NCI-H128 (cell line): Measurements from ENCODE around the gene SLC19A1.

Source experiments
- DNase-seq: peaks from one replicate; lab custom pipeline; 2025; ENCODE audit not compliant: unreplicated experiment; lab: John Stamatoyannopoulos, UW

Gene SLC19A1

DNA sequence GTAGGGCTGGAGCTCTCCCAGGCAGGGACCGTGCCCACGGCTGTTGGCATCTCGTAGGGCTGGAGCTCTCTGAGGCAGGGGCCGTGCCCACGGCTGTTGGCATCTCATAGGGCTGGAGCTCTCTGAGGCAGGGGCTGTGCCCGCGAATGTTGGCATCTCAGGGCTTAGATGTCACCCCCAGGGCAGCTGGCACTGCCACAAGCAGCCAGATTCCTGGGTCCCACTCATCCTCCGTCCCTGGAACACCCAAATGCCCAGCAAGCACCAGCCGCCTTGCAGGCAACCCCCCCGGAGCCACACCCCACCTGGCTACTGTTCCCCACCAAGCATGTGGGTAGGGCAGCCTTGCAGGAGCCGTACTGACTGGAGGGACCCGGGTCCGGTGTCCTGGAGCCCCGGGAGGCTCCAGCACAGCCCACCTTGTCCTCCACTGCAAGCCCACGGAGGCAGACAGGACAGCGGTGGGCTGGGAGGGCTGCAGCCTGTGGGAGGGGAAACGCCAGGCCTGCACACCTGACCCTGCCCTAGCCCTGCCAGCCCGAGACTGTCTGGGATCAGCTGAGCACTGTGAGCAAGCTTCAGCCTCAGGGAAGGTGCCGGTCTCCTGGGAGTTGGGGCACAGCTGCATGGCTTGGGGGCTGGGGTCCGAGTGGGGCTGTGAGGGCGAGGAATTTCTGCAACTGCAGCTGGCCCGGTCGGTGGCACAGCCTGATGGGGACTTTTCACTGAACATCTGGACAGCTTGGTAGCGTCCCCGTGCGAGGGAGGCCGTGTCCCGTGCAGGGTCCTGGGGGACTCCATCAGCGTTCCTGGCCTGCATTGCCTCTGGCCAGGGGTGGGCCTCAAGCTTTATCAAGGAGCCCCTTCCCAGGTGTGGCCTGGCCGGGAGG, 83.7 kb downstream of the SLC19A1 start:
- DNase-seq, result no peak

DNA sequence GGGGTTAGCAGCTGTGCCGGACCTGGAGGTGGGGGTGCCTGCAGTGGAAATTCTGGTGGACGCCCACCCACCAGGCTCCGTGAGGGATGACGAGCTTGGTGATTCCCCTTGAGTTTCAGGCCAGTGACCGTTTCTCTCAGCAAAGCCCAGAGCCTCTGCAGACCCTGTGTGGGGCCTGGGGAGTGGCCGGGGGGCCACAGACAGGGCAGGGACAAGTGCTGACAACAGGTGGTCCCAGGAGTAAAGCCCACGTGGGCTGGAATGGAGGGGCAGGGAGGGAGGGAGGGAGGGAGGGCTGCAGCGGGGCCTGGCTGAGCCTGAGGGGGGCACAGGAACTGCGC, 84.4 kb downstream of the SLC19A1 start:
- DNase-seq, result no peak

DNA sequence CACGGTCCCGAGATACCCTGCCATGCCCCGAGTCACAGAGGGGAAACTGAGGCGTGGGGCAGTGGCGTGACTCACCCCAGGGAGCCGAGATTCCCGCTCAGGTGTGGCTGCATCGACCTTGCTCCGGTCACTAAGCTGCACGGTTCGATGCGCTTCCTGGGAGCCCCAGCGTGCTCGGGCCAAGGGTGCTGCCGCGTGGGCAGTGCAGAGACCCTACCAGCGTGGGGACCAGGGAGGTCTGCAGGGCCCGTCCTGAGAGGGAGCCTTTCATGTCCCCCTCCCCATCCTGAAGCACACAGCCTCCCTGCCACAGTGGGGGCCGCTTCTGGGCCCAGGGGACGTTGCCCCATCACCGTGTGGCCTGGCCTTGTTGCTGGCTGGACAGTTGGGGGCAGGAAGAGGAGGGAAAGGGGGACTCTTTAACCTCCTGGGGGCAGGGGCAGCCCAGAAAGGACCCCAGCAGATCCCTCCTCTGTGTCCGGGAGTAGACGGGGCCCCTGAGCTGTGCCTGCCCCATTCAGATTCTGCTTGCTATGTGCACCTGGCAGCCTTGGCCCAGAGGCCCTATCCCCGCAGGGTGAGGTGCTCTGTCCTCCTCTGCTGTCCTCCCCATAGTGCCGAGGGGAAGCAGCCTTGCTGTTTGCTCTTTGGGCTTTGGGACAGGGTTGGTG, 84.9 kb downstream of the SLC19A1 start:
- no peak for DNase-seq

DNA sequence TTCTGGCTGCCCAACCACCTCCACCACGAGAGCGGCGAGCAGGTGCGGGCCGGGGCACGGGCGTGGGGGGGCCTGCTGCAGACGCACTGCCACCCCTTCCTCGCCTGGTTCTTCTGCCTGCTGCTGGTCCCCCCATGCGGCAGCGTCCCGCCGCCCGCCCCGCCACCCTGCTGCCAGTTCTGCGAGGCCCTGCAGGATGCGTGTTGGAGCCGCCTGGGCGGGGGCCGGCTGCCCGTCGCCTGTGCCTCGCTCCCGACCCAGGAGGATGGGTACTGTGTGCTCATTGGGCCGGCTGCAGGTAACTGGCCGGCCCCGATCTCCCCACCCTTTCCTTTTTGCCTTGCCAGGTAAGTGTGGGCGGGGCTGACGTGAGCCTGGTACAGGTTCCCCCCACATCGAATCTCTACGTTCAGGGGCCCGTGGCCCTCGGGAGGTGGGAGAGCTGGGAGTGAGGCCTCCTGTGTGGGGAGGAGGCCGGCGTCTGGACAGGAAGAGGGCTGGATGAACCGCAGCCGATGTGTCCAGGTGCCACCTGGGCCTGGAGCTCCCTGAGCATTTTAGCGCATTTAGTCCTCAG, 85.6 kb downstream of the SLC19A1 start:
- DNase-seq, result no peak

DNA sequence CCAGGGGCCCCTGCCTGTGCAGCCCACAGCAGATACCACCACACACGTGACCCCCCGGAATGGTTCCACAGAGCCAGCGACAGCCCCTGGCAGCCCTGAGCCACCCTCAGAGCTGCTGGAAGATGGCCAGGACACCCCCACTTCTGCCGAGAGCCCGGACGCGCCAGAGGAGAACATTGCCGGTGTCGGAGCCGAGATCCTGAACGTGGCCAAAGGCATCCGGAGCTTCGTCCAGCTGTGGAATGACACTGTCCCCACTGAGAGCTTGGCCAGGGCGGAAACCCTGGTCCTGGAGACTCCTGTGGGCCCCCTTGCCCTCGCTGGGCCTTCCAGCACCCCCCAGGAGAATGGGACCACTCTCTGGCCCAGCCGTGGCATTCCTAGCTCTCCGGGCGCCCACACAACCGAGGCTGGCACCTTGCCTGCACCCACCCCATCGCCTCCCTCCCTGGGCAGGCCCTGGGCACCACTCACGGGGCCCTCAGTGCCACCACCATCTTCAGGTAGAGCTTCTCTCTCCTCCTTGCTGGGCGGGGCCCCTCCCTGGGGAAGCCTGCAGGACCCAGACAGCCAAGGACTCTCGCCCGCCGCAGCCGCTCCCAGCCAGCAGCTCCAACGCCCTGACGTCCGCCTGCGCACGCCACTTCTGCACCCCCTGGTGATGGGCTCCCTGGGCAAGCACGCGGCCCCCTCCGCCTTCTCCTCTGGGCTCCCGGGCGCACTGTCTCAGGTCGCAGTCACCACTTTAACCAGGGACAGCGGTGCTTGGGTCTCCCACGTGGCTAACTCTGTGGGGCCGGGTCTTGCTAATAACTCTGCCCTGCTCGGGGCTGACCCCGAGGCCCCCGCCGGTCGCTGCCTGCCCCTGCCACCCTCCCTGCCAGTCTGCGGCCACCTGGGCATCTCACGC, 86.3 kb downstream of the SLC19A1 start:
- no peak for DNase-seq

DNA sequence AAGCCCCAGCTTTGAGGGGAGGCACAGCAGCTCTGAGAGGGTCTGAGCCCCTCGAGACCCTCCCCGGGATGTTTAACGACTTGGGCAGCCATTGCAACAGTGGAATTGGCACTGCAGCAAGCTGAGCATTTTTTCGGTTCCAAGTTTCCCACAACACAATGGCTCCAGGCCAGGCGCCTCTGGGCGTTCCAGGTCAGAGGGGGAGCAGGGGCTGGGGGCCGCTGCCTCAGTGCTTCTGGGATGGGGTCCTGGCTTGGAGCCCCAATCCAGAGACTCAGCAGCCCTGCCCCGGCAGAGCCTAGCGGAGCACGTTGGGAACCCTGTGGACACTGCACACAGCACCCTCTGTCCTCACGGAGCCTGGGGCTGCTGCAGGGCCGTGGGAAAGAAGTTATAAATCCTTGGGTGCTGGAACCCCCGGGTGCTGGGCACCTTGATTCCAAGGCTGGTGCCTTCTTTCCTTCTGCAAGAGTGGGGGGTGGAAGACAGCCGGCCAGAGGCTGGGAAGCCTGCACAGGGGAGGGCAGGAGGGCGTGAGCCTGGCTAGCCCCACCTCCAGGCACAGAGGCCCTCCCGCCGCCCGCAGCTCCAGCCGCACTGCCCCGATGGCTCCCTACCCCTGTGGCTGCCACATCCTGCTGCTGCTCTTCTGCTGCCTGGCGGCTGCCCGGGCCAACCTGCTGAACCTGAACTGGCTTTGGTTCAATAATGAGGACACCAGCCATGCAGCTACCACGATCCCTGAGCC, 87.1 kb downstream of the SLC19A1 start:
- no peak for DNase-seq

DNA sequence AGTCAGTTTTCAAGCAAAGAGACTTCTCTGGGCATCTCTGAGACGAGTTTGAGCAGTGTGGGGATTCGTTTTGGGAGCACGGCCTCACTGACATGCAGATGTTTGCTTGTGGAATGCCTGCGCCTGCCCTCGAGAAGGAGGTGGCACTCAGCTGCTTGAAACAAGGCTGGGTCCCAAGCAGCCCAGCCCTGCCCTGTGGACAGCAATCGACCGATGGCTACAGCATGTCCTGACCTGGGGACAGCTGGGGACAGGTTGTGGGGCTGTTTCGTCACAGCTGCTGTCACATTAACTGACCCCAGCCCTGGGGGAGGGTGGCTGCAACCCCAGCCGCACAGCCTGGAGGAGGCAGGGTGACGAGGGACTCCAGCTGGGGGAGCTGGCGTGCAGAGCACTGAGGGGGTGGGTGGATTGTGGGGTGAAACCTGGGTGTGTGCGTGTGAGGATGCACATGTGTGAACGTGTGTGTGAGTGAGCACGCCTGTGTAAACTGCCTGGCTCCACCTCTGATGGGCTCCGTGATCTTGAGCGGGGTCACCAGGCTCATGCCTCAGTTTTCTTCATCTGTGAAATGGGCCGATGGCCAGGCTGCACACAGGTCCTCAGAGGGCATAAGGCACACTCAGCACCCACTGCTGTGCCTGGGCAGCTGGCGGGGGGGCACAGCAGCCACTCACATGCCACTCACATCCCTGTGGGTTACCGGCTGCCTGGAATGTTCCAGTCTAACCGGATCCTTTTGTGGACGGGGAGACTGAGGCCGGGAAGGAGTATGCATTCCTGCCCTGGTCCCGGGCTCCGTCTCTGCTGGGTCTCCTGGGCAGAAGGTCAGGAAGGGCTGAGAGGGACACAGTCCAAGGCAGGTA, 87.9 kb downstream of the SLC19A1 start:
- no peak for DNase-seq

DNA sequence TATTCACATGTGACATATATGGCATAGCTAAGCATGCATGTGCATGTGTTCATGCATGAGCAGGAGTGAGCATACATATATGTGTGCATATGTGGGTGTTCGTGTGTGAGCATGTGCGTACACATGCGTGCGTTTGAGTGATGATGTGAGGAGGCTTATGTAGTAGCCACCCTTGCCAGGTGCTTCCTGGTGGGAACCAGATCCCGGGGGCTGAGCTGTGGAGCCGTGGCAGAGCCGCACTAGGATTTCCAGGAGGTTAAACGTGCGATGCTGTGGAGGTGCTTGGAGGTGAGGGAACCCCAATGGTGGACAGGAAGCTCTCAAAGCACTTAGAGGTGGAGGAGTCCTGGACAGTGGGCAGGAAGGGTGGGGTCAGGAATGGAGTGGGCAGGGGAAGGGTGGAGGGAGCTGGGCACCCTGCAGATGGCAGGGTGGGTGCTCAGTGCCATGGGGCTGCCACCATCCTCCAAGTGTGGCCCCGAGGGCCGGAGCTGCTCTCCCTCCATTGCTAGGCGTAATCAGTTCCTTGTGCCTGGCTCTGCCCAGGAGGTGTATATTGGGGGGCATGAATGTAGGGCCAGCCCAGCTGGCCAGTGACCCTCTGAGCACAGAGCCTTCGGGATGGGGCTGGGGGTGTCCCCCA, 88.8 kb downstream of the SLC19A1 start:
- DNase-seq, result no peak

DNA sequence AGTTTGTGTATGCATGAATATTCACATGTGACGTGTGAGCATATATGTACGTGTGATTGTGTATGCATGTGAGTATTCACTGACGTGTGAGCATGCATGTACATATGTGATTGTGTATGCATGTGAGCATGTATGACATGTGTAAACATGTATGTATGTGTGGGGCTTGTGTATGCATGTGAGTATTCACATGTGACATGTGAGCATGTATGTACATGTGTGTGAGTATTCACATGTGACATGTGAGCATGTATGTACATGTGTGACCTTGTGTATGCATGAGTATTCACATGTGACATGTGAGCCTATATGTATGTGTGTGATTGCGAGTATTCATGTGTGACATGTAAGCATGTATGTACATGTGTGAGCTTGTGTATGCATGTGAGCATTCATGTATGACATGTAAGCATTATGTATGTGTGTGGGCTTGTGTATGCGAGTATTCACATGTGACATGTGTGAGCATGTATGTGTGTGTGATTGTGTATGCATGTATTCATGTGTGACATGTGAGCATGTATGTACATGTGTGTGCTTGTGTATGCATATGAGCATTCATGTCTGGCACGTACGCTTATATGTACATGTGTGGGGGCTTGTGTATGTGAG, 89.4 kb downstream of the SLC19A1 start:
- no peak for DNase-seq

DNA sequence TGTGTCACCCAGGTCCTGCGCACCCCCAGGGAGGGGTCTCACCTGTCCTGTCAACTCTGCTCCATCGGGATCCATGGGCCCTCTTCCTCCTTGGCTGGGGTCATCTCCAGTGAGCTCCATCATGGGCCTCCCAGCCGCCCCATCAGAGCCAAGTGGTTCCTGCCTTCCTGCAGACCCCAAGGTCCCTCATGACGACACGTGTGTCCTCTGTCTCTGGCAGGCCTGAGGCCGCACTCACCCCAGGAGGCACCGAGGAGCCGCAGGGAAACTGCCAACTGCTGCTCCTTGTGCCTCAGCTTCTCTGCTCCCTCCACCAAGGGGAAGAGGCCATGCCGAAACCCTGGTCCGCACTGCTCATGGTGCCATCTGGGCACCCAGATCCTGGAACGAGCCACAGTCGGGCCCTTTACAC, 90.5 kb downstream of the SLC19A1 start:
- no peak for DNase-seq

DNA sequence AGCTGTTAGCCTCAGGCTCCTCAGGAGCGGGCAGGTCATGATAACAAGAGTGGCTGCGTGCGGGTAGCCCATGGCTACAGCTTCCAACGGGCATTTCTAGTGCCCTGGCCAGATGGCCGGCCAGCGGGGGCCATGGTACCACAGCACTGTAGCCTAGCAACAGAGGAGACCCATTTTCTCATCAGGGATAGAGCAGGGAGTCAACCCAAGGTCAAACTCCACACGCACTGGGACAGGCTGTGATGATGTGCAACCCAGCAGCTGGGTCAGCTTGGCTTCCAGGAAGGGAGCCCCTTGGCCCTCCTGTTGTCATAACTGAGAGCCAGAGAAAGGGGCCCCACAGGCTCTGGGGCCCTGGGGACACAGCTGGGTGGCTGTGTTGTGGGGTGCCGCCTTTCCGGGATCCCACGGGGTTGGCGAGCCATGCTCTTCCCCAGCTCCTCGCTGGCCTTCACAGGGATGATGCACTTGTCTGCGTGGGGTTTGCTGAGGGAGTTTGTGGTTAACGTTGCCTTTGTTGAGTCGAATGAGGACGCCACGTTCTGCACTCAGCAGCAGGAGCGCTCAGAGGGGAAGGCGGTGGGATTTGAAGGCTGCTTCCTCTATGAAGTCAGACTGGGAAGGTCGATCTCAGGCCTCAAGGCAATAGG, 91.0 kb downstream of the SLC19A1 start:
- DNase-seq, result no peak

DNA sequence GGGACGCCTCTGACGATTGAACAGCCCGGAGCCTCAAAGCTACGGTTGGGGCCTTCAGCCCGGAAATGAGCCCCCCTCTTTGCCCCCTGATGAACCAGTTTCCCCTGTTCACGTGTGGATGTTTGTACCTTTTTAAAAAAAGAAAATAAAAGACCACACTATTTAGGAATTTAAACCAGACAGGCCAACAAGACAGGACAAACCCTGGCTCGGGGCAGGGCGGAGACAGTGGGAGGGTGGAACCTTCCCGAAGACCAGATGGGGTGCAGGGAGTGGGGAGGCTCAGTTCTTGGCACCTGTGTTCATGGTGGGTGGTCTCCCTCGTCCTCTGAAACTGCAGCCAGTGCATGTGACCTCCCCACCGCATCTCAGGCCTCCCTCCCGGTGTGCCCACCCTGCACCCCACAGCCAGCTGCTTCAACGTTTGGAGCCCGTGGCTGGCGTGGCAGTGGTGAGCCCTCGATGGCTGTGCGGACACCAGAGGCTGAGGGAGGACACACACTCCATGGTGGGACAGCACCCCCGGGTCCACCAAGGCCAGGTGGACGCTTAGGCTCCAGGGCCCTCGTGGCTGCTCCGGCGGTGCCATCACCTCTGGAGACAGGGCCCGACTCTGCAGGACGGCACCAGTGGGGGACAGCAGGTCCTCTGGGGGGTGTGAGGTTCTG, 91.7 kb downstream of the SLC19A1 start:
- no peak for DNase-seq

DNA sequence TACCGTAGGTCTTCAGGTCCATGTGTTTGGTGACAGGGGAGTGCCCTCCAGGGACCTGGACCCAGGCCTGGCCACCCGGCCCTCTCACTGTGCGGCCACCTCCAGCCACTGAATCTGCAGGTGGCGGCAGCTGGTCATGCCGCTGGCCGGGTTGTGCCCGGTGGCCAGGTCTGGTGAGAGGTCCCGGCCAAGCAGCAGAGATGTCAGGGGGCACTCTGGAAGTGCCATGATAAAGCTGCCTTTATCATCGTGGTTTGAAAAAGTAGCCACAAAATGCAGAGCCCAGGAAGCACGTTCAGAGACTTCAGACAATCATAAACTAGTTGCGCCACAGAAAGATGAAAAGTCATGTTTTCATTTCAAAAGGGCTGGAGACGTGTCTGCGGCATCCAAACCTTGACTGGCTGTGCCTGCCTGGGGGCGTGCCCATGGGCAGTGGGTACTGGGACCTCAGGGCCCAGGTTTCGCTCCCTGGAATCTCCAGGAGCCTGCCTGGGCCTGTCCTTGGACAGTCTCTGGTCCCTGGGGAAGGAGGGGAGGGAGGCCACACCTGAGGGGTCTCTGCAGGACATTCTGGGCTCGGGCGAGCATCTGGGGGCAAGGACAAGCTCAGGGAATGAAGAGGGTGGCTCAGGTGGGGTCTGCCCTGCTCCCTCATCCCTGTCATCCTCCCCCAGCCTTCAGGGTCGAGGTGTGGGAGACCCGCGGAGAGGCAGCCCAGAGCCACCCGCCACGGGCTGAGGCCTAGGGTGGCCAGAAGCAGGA, 92.4 kb downstream of the SLC19A1 start:
- no peak for DNase-seq

DNA sequence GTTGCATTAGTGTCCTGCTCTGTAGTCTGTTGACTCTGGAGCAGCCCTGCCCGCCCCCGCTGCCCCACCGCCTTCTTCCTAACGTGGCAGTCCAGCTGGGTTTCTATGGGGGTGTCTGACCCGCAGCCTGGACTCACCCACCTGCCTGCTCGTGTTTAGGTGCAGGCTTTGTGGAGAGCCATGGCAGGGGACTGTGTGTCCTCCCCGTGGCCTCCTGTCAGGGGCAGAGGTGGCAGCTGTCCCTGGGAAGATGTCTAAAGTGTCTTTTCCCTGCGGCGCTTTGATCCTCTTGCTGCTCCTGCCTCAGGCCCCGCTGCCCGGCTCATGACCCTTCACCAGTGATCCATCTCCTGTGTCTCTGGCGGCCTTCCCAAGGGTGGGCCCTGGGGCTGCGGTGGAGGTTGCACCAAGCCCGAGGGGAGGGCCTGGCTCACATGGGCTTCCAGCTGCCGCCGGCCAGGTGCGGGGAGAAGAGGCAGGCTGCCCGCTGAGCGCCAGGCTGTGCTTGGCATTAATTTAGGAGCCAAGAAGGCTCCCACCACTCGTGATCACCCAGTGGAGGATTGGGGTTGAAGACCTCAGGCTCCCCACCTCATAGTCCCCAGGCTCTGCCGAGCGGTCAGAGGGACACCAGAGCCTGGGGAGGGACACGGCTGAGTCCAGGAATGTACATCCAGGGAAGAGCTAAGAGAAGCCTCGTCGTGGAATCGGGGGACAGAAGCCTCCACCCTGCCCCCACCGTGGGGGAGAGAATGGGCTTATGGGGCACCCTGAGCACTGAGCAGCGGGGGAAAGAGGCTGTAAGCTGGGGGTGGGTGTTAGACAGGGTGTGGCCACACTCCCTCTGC, 93.2 kb downstream of the SLC19A1 start:
- DNase-seq, result no peak

DNA sequence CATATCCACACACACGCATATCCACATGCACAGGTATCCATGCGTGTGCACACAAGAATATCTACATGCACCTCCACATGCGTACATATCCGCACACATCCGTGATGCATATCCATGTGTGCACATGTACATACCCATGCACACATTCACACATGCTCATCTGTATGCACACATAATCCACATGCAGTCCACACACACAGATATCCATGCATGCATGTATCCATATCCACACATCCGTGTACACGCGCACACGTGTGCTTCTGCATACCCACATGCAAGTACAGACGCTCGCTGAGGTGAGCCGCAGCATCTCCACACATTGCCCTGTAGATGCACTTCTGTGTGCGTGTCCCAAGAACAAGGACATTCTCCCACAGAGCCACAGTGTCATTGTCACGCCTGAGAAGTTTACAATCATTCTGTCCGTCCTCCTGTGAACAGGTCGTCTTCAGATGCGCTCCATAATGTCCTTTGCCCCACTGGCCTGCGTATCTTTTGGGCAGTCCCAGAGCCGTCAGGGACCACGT, 93.9 kb downstream of the SLC19A1 start:
- no peak for DNase-seq
